Measurements from ENCODE around the gene OR4B1.

Gene OR4B1

DNA sequence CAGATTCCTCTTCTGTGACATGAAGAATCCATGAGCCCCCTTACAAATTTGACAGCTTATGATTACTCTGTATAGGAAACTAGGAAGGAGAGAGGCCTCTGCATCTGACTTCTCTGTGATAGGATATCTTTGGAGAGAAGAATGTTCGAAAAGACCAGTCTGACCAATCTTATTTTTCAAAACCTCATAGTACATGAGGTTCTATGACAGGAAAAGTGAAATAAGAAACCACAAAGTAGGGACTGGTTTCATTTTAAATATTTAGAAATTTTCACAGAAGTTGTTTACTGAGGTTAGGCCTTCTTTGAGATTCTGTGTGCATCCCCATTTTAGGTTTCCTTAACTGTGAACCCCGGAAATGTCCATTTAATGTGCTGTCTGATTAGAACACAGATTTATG lies 45.0 kb downstream of the OR4B1 start:
- DNase-seq (ENCODE audit: low read depth): no peak

DNA sequence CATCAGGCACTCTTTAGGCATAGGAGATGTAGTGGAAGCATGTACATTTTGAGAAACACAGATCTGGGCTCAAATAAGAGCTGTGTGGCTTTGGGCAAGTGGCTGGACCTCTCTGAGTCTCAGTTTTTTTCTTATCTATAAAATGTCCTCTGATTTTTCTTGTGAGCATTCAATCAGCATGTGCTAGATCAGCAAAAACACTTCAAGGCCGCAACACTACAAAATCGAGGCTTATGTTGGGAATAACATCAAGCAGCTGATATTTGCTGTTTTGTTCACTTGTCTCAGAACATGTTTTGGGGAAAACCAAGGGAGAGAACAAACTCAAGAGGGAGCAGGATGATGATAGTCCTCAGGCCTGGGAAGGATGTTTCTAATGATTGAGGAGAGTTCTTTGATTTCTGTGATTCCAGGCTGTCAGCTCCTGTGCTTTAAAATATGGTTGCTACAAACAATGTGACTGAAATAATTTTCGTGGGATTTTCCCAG lies 46.9 kb downstream of the OR4B1 start, which contains the start of gene OR4X1:
Gene OR4X1, plus strand, starts transcription at position 439 of the 489 bp plus-strand sequence. Its CDS starts 0 bp downstream, at position 439.
- DNase-seq (ENCODE audit: low read depth): no peak
